Lower leg skin (tissue), 3 donors: ENCODE measurements around the gene PCDHGA6.

Experiments
- CTCF ChIP-seq, 3 donors: fragments of 450-650 bp; IDR thresholded peaks; one replicate each; pipeline ENCODE4 v1.5.1; 2016; ENCODE audit warnings: antibody characterized with exemption in 3 of 3, mild to moderate bottlenecking in 3 of 3, moderate library complexity in 2 of 3
- POLR2A ChIP-seq, 2 donors: fragments of 450-650 bp; IDR thresholded peaks; one replicate each; pipeline ENCODE4 v1.6.1; 2016 to 2017; ENCODE audit warnings: antibody characterized with exemption in 2 of 2, mild to moderate bottlenecking in 1 of 2, moderate library complexity in 1 of 2

DNA sequence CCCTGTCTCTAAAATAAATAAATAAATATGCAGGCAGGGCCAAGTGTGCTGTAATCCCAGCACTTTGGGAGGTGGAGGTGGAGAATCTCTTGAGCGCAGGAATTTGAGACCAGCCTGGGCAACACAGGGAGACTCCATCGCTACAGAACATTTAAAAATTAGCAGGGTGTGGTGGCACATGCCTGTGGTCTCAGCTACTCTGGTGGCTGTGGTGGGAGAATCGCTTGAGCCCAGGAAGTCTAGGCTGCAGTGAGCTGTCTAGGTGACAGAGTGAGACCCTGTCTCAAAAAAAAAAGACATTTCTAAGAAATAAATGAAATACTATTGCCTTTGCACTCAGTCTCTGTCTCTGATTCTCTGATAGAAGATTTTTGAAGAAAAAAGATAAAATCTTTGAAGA, 37.9 kb downstream of the PCDHGA6 start:
- TF ChIP-seq POLR2A (IDR thresholded peaks at IDR 0.05) (no peak), CTCF (IDR thresholded peaks at IDR 0.05) (no peak)
